ENCODE measurements around the gene ROBO1. TPM values are rescaled to one million over a fixed set of nuclear protein-coding genes. Genes with fewer than 3 reads are reported as not detected.
A peak's percentile ranks its signal among the peaks of the same experiment; 100 is the strongest.

ROBO1 gene
- total RNA-seq, 1 donor from 2014 or later: 43.7 TPM

DNA sequence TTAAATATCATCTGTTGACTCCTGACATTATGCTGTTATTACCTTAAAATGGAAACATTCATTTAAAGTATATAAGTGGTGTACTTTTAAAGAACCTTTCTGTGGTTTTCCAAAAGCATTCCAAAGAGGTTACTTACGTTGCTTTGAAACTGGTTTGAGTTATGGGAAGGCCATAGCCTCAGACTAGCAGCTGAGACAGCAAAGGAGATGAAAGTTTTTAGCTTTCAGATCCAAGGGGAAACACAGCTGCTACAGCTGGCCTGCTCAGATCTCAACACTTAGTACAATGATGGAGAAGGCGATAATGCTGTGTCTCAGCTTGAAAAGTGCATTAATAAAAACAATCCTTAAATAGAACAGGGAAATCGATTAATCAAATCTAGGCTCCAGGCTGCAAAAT, 921.1 kb downstream of the ROBO1 start:
- Mint-ChIP-seq H3K36me3 (ENCODE audit: low read depth) (no peaks in the 10 kb centered on the region), H3K4me1 (ENCODE audit: low read depth) (peaks cover 26% of the 10 kb centered on the region), H3K27me3 (ENCODE audit: low read depth) (no peaks in the 10 kb centered on the region), H3K9me3 (ENCODE audit: low read depth) (no peaks in the 10 kb centered on the region), H3K27ac (ENCODE audit: unreplicated experiment) (peak overlapping the region; percentile 46), H3K4me3 (ENCODE audit: unreplicated experiment) (no peak overlapping the region)
- TF ChIP-seq, protein P1, sequence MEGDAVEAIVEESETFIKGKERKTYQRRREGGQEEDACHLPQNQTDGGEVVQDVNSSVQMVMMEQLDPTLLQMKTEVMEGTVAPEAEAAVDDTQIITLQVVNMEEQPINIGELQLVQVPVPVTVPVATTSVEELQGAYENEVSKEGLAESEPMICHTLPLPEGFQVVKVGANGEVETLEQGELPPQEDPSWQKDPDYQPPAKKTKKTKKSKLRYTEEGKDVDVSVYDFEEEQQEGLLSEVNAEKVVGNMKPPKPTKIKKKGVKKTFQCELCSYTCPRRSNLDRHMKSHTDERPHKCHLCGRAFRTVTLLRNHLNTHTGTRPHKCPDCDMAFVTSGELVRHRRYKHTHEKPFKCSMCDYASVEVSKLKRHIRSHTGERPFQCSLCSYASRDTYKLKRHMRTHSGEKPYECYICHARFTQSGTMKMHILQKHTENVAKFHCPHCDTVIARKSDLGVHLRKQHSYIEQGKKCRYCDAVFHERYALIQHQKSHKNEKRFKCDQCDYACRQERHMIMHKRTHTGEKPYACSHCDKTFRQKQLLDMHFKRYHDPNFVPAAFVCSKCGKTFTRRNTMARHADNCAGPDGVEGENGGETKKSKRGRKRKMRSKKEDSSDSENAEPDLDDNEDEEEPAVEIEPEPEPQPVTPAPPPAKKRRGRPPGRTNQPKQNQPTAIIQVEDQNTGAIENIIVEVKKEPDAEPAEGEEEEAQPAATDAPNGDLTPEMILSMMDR (IDR thresholded peaks at IDR 0.05): no peak
- no peak for DNase-seq (ENCODE audit: low spot score)

DNA sequence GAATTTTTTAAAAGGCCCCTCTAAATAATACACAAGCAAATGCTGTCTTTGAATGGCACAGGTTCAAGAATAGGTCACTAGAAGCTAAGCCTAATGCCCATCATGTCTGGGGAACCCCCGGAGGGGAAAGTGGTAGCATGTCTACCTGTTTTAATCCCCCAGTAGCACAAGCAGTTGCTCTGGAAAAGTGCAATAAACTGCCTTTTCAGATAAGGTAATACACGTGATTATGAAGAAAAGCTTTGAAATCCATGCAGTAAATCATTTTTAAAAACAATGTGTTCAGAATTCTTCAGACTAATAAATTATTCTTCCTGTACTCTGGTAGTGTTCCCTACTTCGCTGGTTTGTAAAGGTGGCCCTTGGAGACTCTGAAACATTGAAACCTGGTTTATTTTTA, 922.2 kb downstream of the ROBO1 start:
- DNase-seq (ENCODE audit: low spot score): no peak
- H3K27me3 Mint-ChIP-seq (ENCODE audit: low read depth): no peaks in the 10 kb centered on the region
- no peaks in the 10 kb centered on the region for H3K9me3 Mint-ChIP-seq (ENCODE audit: low read depth)
- H3K4me1 Mint-ChIP-seq (ENCODE audit: low read depth): peaks cover 26% of the 10 kb centered on the region
- no peaks in the 10 kb centered on the region for H3K36me3 Mint-ChIP-seq (ENCODE audit: low read depth)
- H3K27ac Mint-ChIP-seq (ENCODE audit: unreplicated experiment): no peak overlapping the region
- TF ChIP-seq, protein P1 (IDR thresholded peaks at IDR 0.05): no peak
- no peak overlapping the region for H3K4me3 Mint-ChIP-seq (ENCODE audit: unreplicated experiment)

DNA sequence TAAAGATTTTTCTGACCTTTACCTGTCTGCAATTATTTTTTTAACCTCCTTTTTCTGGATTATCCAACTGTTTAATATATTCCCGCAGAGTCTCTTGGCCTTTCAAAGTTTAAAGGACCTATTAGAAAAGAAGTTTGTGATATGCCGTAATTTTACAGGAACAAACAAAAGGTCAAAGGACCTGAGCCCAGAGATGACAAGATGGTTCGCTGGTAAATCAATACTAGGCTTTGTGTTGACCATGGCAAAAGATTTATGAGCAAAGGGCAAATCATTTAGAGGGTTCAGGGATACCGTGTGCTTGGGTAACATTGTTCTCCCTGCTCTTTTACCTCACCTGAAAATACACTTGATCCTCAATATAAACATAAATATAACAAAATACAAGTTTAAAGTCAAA, 923.5 kb downstream of the ROBO1 start:
- Mint-ChIP-seq H3K9me3 (ENCODE audit: low read depth) (no peaks in the 10 kb centered on the region), H3K4me3 (ENCODE audit: unreplicated experiment) (no peak overlapping the region), H3K27me3 (ENCODE audit: low read depth) (no peaks in the 10 kb centered on the region), H3K36me3 (ENCODE audit: low read depth) (no peaks in the 10 kb centered on the region), H3K4me1 (ENCODE audit: low read depth) (peaks cover 30% of the 10 kb centered on the region), H3K27ac (ENCODE audit: unreplicated experiment) (no peak overlapping the region)
- DNase-seq (ENCODE audit: low spot score): no peak
- TF ChIP-seq, protein P1 (IDR thresholded peaks at IDR 0.05): no peak

DNA sequence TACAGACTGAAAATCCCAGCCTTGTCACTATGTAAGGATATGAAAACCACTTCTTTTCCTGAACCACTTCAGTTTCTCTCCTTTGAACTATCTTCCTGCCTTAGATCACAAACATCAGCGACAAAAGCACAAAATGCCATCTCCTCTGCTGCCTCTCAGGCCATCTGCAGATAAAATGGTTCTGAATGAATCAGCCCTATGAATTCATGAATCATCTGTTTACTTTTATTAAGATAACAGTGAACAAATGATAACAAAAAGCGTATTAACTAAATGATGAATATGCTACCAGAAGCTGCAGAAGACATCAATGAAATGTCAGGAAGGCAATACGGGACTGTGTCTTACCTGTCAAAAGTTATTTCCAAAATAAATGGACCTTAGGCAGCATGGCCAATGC, 928.1 kb downstream of the ROBO1 start:
- no peak overlapping the region for H3K4me3 Mint-ChIP-seq (ENCODE audit: unreplicated experiment)
- no peak for DNase-seq (ENCODE audit: low spot score)
- TF ChIP-seq, protein P1 (IDR thresholded peaks at IDR 0.05): no peak
- peaks cover 4% of the 10 kb centered on the region for H3K4me1 Mint-ChIP-seq (ENCODE audit: low read depth)
- H3K9me3 Mint-ChIP-seq (ENCODE audit: low read depth): no peaks in the 10 kb centered on the region
- H3K27ac Mint-ChIP-seq (ENCODE audit: unreplicated experiment): no peak overlapping the region
- H3K27me3 Mint-ChIP-seq (ENCODE audit: low read depth): no peaks in the 10 kb centered on the region
- no peaks in the 10 kb centered on the region for H3K36me3 Mint-ChIP-seq (ENCODE audit: low read depth)

DNA sequence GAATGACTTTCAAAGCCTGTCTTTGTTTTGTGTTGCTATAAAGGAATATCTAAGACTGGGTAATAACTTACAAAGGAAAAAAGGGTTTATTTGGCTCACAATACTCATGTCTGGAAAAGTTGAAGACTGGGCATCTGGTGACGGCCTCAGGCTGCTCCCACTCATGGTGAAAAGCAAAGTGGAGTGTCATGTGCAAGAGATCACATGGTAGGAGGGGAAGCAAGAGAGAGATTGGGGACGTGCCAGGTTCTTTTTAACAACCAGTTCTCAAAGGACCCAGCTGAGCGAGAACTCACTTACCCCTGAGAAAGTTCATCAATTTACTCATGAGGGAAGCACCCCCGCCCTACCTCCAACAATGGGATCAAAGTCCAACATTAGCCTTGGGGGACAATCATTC, 929.4 kb downstream of the ROBO1 start:
- H3K4me1 Mint-ChIP-seq (ENCODE audit: low read depth): peaks cover 4% of the 10 kb centered on the region
- no peak overlapping the region for H3K27ac Mint-ChIP-seq (ENCODE audit: unreplicated experiment)
- no peaks in the 10 kb centered on the region for H3K27me3 Mint-ChIP-seq (ENCODE audit: low read depth)
- H3K36me3 Mint-ChIP-seq (ENCODE audit: low read depth): no peaks in the 10 kb centered on the region
- H3K9me3 Mint-ChIP-seq (ENCODE audit: low read depth): no peaks in the 10 kb centered on the region
- H3K4me3 Mint-ChIP-seq (ENCODE audit: unreplicated experiment): no peak overlapping the region
- TF ChIP-seq, protein P1 (IDR thresholded peaks at IDR 0.05): no peak
- no peak for DNase-seq (ENCODE audit: low spot score)
